Right cardiac atrium (tissue), 5 donors: ENCODE data around the gene MICAL1. TPM values are rescaled to one million over a fixed set of nuclear protein-coding genes. Genes with fewer than 3 reads are reported as not detected.

ENCODE experiments used
- ATAC-seq, 2 donors: fragments of 200-7000 bp; cut with Tn5 transposase; one replicate each; pipeline versions ENCODE4 v1.8.0 to v1.9.1; 2020; ENCODE audit warnings: moderate library complexity in 2 of 2, mild to moderate bottlenecking in 1 of 2
- DNase-seq, 3 donors: peaks; one replicate each; pipeline ENCODE4 v3.0.0-alpha.2; 2020
- H3K27ac ChIP-seq: one replicate; pipeline ENCODE4 v1.5.1; 2013; ENCODE audit warnings: mild to moderate bottlenecking, low read length, control low read depth, moderate library complexity
- H3K27me3 ChIP-seq: one replicate; pipeline ENCODE4 v1.6.1; 2013; ENCODE audit not compliant: control insufficient read depth, insufficient read depth
- H3K4me1 ChIP-seq: one replicate; pipeline ENCODE4 v1.6.1; 2013; ENCODE audit warnings: low read length; ENCODE audit not compliant: control insufficient read depth, insufficient read depth
- H3K4me3 ChIP-seq: one replicate; pipeline ENCODE4 v1.5.1; 2013; ENCODE audit warnings: low read length, control low read depth
- H3K9me3 ChIP-seq: one replicate; pipeline ENCODE4 v1.6.1; 2013; ENCODE audit warnings: low read length; ENCODE audit not compliant: control insufficient read depth
- WGBS: extraction: QIAGEN DNeasy Blood & Tissue Kit; methylation state at CpG from one replicate; pipeline ENCODE4 v1.1.7; 2013; 5-methylcytosine and 5-hydroxymethylcytosine counted together
- intact Hi-C, 4 donors: fragments of 100-400 bp; cut with DNase I; formaldehyde crosslinking; loops; one replicate each; pipeline versions ENCODE4 v1.11.0 to v1.14.0; 2022 to 2023
- long read RNA-seq, 4 donors: library from polyadenylated mRNA; unstranded; transcript quantifications; one replicate each; pipeline ENCODE4 v2.0.0, GENCODE V29; 2020 to 2021
- polyA plus RNA-seq: library from polyadenylated mRNA; stranded (reverse); fragments of 200-250 nt; gene quantifications from one replicate; pipeline ENCODE4 v1.2.3, GENCODE V29; 2013
- total RNA-seq, 4 donors: library from RNA; stranded (reverse); fragmentation: NEBNext Ultra II Directional; extraction: Animal tissue kit (Norgen Biotek cat#: 25700); gene quantifications; one replicate each; pipeline ENCODE4 v1.2.1, GENCODE V29; 2021
- donor health status: healthy with polysubstance abuse.
- donor health status: DM: no; HTN: yes; CAD: no.
- donor health status: DM: no; HTN: no; CAD: no.
- donor health status: DM: no; HTN: yes; CAD: no; lungs with severe emphysema.
- donor health status: DM: yes; HTN: yes; CAD: no.

MICAL1 gene
- 1 to 10 TPM; 4.8 to 9.2 (median 7.2) TPM for total RNA-seq
- polyA plus RNA-seq: 8.7 TPM
- long read RNA-seq, donor 1, partial matches to known transcripts: 4 of 20 reads
- long read RNA-seq, donor 1, other reads (novel, unspliced or antisense): 13 of 20 reads
- long read RNA-seq, donor 2, partial matches to known transcripts: 2 of 8 reads
- long read RNA-seq, donor 2, other reads (novel, unspliced or antisense): 6 of 8 reads
- long read RNA-seq, donor 3, transcript MICAL1-202 (25 exons, 3,645 nt): major isoform, 10 of 54 reads
- long read RNA-seq, donor 3, partial matches to known transcripts: 14 of 54 reads
- long read RNA-seq, donor 3, other reads (novel, unspliced or antisense): 30 of 54 reads
- long read RNA-seq, donor 4, partial matches to known transcripts: 3 of 11 reads
- long read RNA-seq, donor 4, other reads (novel, unspliced or antisense): 5 of 11 reads

GRCh38 chr6:109455437-109456110 is at the start of gene MICAL1:
Gene MICAL1, minus strand, starts transcription at chr6:109455772. Its CDS starts 1,576 bp downstream, at chr6:109454196.
- DNase-seq (peak; percentile 80 to 90 (median 89)), ATAC-seq (peak; percentile 85)
- peak within 1 kb of the TSS; percentile 3 for H3K27ac ChIP-seq
- H3K4me1 ChIP-seq: no peaks in the 10 kb centered on the region
- H3K27me3 ChIP-seq: no peaks in the 10 kb centered on the region
- WGBS: under 1% methylated on average over 70 of the region's 70 CpGs
- intact Hi-C loops: no loop called here
- H3K4me3 ChIP-seq: peak within 1 kb of the TSS; percentile 56
- H3K9me3 ChIP-seq: no peaks in the 10 kb centered on the region

- Histone ChIP-seq H3K27ac (no peak overlapping the region), H3K4me1 (no peaks in the 10 kb centered on the region), H3K27me3 (no peaks in the 10 kb centered on the region), H3K4me3 (no peak overlapping the region), H3K9me3 (no peaks in the 10 kb centered on the region)
- whole genome bisulfite sequencing: 80% methylated on average over 10 of the region's 10 CpGs
- ATAC-seq: no peak
- intact Hi-C loops: no loop called here
- no peak for DNase-seq
Observed at GRCh38 chr6:109503327-109504224, 48.0 kb upstream of the MICAL1 start.

GRCh38 chr6:109498936-109499335 is 43.4 kb upstream of the MICAL1 start:
- no peak for DNase-seq
- Histone ChIP-seq H3K9me3 (no peaks in the 10 kb centered on the region), H3K4me1 (no peaks in the 10 kb centered on the region), H3K27me3 (no peaks in the 10 kb centered on the region), H3K4me3 (no peak overlapping the region), H3K27ac (no peak overlapping the region)
- no peak for ATAC-seq
- 85% methylated on average over 2 of the region's 2 CpGs for WGBS
- intact Hi-C loops: no loop called here

- ATAC-seq (no peak), DNase-seq (no peak)
- no peak overlapping the region for H3K4me3 ChIP-seq
- 81% methylated on average over 4 of the region's 4 CpGs for WGBS
- intact Hi-C loops: no loop called here
- H3K9me3 ChIP-seq: no peaks in the 10 kb centered on the region
- H3K27ac ChIP-seq: no peak overlapping the region
- no peaks in the 10 kb centered on the region for H3K4me1 ChIP-seq
- no peaks in the 10 kb centered on the region for H3K27me3 ChIP-seq
Observed at GRCh38 chr6:109498052-109498451, 42.5 kb upstream of the MICAL1 start.

- no peak for ATAC-seq
- Histone ChIP-seq H3K4me3 (no peak overlapping the region), H3K4me1 (peaks cover 3% of the 10 kb centered on the region), H3K27me3 (no peaks in the 10 kb centered on the region), H3K27ac (no peak overlapping the region), H3K9me3 (no peaks in the 10 kb centered on the region)
- intact Hi-C loops: no loop called here
- WGBS: 75% methylated on average over 9 of the region's 9 CpGs
- no peak for DNase-seq
Observed at GRCh38 chr6:109496036-109496772, 40.6 kb upstream of the MICAL1 start.

GRCh38 chr6:109493865-109494264 is 38.3 kb upstream of the MICAL1 start:
- H3K9me3 ChIP-seq: no peaks in the 10 kb centered on the region
- intact Hi-C loops: no loop called here
- no peak for DNase-seq
- H3K4me1 ChIP-seq: peaks cover 3% of the 10 kb centered on the region
- 87% methylated on average over 1 of the region's 1 CpG for WGBS
- ATAC-seq: no peak
- no peaks in the 10 kb centered on the region for H3K27me3 ChIP-seq
- H3K27ac ChIP-seq: no peak overlapping the region
- H3K4me3 ChIP-seq: no peak overlapping the region

- DNase-seq (no peak), ATAC-seq (peak in 1 of 2 donors; percentile 31)
- no peak overlapping the region for H3K27ac ChIP-seq
- 58% methylated on average over 5 of the region's 5 CpGs for WGBS
- no peaks in the 10 kb centered on the region for H3K9me3 ChIP-seq
- no peaks in the 10 kb centered on the region for H3K27me3 ChIP-seq
- intact Hi-C loops: no loop called here
- H3K4me1 ChIP-seq: peaks cover 3% of the 10 kb centered on the region
- H3K4me3 ChIP-seq: no peak overlapping the region
Observed at GRCh38 chr6:109491207-109491938, 35.8 kb upstream of the MICAL1 start.

GRCh38 chr6:109490713-109491112 is 35.1 kb upstream of the MICAL1 start:
- peaks cover 3% of the 10 kb centered on the region for H3K4me1 ChIP-seq
- WGBS: 65% methylated on average over 2 of the region's 2 CpGs
- H3K27me3 ChIP-seq: no peaks in the 10 kb centered on the region
- DNase-seq (no peak), ATAC-seq (no peak)
- no peaks in the 10 kb centered on the region for H3K9me3 ChIP-seq
- no peak overlapping the region for H3K4me3 ChIP-seq
- H3K27ac ChIP-seq: no peak overlapping the region
- intact Hi-C loops: no loop called here

- no peak overlapping the region for H3K27ac ChIP-seq
- no peaks in the 10 kb centered on the region for H3K9me3 ChIP-seq
- no peak overlapping the region for H3K4me3 ChIP-seq
- no peaks in the 10 kb centered on the region for H3K27me3 ChIP-seq
- ATAC-seq (no peak), DNase-seq (no peak)
- intact Hi-C loops: no loop called here
- H3K4me1 ChIP-seq: peaks cover 3% of the 10 kb centered on the region
Observed at GRCh38 chr6:109488001-109488400, 32.4 kb upstream of the MICAL1 start.

- H3K27me3 ChIP-seq: no peaks in the 10 kb centered on the region
- ATAC-seq (no peak), DNase-seq (no peak)
- no peaks in the 10 kb centered on the region for H3K9me3 ChIP-seq
- H3K4me3 ChIP-seq: no peak overlapping the region
- H3K27ac ChIP-seq: no peak overlapping the region
- intact Hi-C loops: no loop called here
- peaks cover 5% of the 10 kb centered on the region for H3K4me1 ChIP-seq
- WGBS: 99% methylated on average over 1 of the region's 1 CpG
Observed at GRCh38 chr6:109486068-109486467, 30.5 kb upstream of the MICAL1 start.
